SK-N-SH treated with all-trans-retinoic acid at 6 μM for 48 hours (cell line): ENCODE measurements around the gene CRACR2A.

Experiments
- ATAC-seq: fragments of 200-7000 bp; cut with Tn5 transposase; 3 replicates; pipeline ENCODE4 v1.9.1; 2020; ENCODE audit warnings: mild to moderate bottlenecking, moderate library complexity
- ARNTL ChIP-seq: fragments of 450-650 bp; formaldehyde crosslinking; IDR thresholded peaks from 2 replicates; pipeline ENCODE4 v1.5.0; 2020; ENCODE audit warnings: low read depth, mild to moderate bottlenecking, moderate library complexity, borderline replicate concordance
- BACH2 ChIP-seq: fragments of 250-450 bp; sonication (Bioruptor Pico); IDR thresholded peaks from 2 replicates; pipeline ENCODE4 v1.9.0; 2021; ENCODE audit warnings: mild to moderate bottlenecking, borderline replicate concordance
- CSDC2 ChIP-seq: fragments of 250-450 bp; sonication (Bioruptor Pico); IDR thresholded peaks from 2 replicates; pipeline ENCODE4 v1.5.0; 2020; ENCODE audit warnings: mild to moderate bottlenecking, moderate library complexity
- CSRNP3 ChIP-seq: fragments of 250-450 bp; sonication (Bioruptor Pico); IDR thresholded peaks from 2 replicates; pipeline ENCODE4 v1.5.1; 2021; ENCODE audit warnings: mild to moderate bottlenecking, moderate library complexity
- GLIS3 ChIP-seq: fragments of 250-450 bp; sonication (Bioruptor Pico); IDR thresholded peaks from 2 replicates; pipeline ENCODE4 v1.5.0; 2020; ENCODE audit warnings: mild to moderate bottlenecking, moderate library complexity
- ISL1 ChIP-seq: fragments of 250-450 bp; sonication (Bioruptor Pico); IDR thresholded peaks from 2 replicates; pipeline ENCODE4 v2.1.2; 2022; ENCODE audit warnings: mild to moderate bottlenecking, moderate library complexity
- OSR1 ChIP-seq: fragments of 250-450 bp; sonication (Bioruptor Pico); IDR thresholded peaks from 2 replicates; pipeline ENCODE4 v1.8.0; 2022; ENCODE audit warnings: moderate library complexity, mild to moderate bottlenecking, inconsistent platforms
- POU6F1 ChIP-seq: fragments of 250-450 bp; sonication (Bioruptor Pico); IDR thresholded peaks from 2 replicates; pipeline ENCODE4 v1.8.0; 2021; ENCODE audit warnings: low read depth, mild to moderate bottlenecking, moderate library complexity, borderline replicate concordance
- PPARA ChIP-seq: fragments of 250-450 bp; sonication (Bioruptor Pico); IDR thresholded peaks from 2 replicates; pipeline ENCODE4 v1.5.0; 2020; ENCODE audit warnings: mild to moderate bottlenecking, borderline replicate concordance
- RARB ChIP-seq: fragments of 250-450 bp; sonication (Bioruptor Pico); IDR thresholded peaks from 2 replicates; pipeline ENCODE4 v1.8.0; 2021; ENCODE audit warnings: mild to moderate bottlenecking, moderate library complexity
- TCF4 ChIP-seq: fragments of 250-450 bp; sonication (Bioruptor Pico); IDR thresholded peaks from 2 replicates; pipeline ENCODE4 v1.8.0; 2021; ENCODE audit warnings: mild to moderate bottlenecking, moderate library complexity, borderline replicate concordance
- TOX ChIP-seq: fragments of 250-450 bp; sonication (Bioruptor Pico); IDR thresholded peaks from 2 replicates; pipeline ENCODE4 v1.8.0; 2021; ENCODE audit warnings: mild to moderate bottlenecking, moderate library complexity, borderline replicate concordance
- TSHZ2 ChIP-seq: fragments of 250-450 bp; sonication (Bioruptor Pico); IDR thresholded peaks from 2 replicates; pipeline ENCODE4 v1.5.0; 2020; ENCODE audit warnings: mild to moderate bottlenecking, moderate library complexity
- ZC3H10 ChIP-seq: fragments of 250-450 bp; sonication (Bioruptor Pico); IDR thresholded peaks from 2 replicates; pipeline ENCODE4 v1.5.1; 2021; ENCODE audit warnings: mild to moderate bottlenecking, moderate library complexity
- ZFP3 ChIP-seq: fragments of 250-450 bp; sonication (Bioruptor Pico); IDR thresholded peaks from 2 replicates; pipeline ENCODE4 v1.5.0; 2020; ENCODE audit warnings: mild to moderate bottlenecking, moderate library complexity
- ZFP30 ChIP-seq: fragments of 450-650 bp; formaldehyde crosslinking; IDR thresholded peaks from 2 replicates; pipeline ENCODE4 v1.5.0; 2022; ENCODE audit warnings: mild to moderate bottlenecking, moderate library complexity
- ZNF565 ChIP-seq: fragments of 450-650 bp; formaldehyde crosslinking; conservative IDR thresholded peaks from 2 replicates; pipeline ENCODE4 v1.5.0; 2020; ENCODE audit warnings: low read depth, mild to moderate bottlenecking, moderate library complexity
- ZNF70 ChIP-seq: fragments of 450-650 bp; formaldehyde crosslinking; IDR thresholded peaks from 2 replicates; pipeline ENCODE4 v1.5.0; 2020; ENCODE audit warnings: mild to moderate bottlenecking, moderate library complexity
- TF ChIP-seq, protein P1 (sequence below): fragments of 250-450 bp; sonication (Bioruptor Pico); IDR thresholded peaks from 2 replicates; pipeline ENCODE4 v1.5.1; 2020; ENCODE audit warnings: low read depth, mild to moderate bottlenecking, moderate library complexity
- TF ChIP-seq, protein P2 (sequence below): fragments of 250-450 bp; sonication (Bioruptor Pico); IDR thresholded peaks from 2 replicates; pipeline ENCODE4 v1.8.0; 2020; ENCODE audit warnings: mild to moderate bottlenecking, moderate library complexity, borderline replicate concordance

The CRACR2A gene

DNA sequence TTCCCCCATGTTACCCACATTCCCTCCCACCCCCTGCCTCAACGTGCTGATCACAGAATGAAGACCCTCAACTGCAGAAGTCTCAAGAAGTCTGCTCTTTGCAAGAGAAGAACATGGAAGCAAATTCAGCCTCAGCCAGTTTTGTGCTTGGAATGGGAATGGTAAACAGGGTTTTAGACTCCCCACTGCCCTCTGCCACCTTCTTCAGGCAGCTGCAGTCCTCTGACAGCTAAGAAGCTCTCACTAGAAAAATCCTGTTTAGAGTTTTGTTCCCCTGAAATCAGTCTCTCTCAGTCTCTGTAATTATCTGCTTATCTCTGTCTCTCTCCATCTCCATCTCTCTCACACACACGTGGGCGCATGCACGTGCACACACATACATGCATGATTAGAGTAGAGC, 85.4 kb downstream of the CRACR2A start:
- no peak for ATAC-seq
- TF ChIP-seq ZFP3 (CRISPR knock-in tag), result no peak
- no peak for TF ChIP-seq TOX (CRISPR knock-in tag)
- TF ChIP-seq, protein P1, sequence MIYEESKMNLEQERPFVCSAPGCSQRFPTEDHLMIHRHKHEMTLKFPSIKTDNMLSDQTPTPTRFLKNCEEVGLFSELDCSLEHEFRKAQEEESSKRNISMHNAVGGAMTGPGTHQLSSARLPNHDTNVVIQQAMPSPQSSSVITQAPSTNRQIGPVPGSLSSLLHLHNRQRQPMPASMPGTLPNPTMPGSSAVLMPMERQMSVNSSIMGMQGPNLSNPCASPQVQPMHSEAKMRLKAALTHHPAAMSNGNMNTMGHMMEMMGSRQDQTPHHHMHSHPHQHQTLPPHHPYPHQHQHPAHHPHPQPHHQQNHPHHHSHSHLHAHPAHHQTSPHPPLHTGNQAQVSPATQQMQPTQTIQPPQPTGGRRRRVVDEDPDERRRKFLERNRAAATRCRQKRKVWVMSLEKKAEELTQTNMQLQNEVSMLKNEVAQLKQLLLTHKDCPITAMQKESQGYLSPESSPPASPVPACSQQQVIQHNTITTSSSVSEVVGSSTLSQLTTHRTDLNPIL (CRISPR knock-in tag), result no peak
- no peak for TF ChIP-seq ZFP30 (CRISPR knock-in tag)

DNA sequence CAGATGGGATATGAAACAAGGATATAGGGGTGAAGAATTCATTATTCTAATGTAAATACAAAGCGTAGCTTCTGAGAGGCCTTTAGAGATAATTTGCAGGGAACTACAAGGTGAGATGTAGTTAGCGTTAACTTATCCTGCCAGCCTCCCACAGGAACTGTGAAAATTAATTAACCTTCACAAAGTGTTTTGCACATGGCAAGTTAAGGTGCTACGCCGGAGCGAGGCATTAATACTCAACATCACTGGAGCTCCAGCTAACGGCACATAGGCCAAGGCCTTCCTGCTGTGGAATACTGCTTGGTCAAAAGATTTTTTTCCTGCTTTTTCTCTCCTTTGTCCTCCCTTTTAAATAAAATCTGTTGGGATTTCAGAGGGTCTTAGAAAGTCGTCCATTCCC, 86.5 kb downstream of the CRACR2A start:
- no peak for ATAC-seq
- no peak for TF ChIP-seq BACH2 (CRISPR knock-in tag)
- no peak for TF ChIP-seq RARB (CRISPR knock-in tag)
- TF ChIP-seq ZFP30 (CRISPR knock-in tag), result no peak
- TF ChIP-seq TOX (CRISPR knock-in tag), result no peak

DNA sequence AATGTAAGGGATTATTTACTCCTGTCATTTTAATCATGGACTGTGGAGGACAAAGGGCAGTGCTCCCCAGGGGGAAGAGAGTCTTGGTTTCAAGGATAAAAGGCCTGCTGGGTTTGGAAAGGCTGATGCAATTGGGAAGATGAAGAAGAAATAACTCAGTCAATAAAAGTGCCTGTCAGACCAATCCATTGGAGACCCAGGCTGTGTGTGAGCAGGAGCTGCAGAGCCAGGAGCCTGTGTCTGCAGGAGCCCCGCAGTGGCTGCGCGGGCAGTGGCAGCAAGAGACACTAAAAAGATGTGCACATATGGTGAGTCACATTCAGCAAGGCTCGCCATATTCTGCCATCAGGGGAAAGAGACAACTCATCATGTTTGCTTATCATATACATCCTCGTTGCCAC, 90.4 kb downstream of the CRACR2A start:
- no peak for ATAC-seq
- TF ChIP-seq ZNF70 (CRISPR knock-in tag) (no peak), ISL1 (CRISPR knock-in tag) (no peak), ZC3H10 (CRISPR knock-in tag) (no peak), RARB (CRISPR knock-in tag) (no peak), GLIS3 (CRISPR knock-in tag) (no peak), OSR1 (no peak), ZFP3 (CRISPR knock-in tag) (no peak), TSHZ2 (CRISPR knock-in tag) (no peak), CSDC2 (CRISPR knock-in tag) (no peak)
- TF ChIP-seq, protein P1 (CRISPR knock-in tag), result no peak

DNA sequence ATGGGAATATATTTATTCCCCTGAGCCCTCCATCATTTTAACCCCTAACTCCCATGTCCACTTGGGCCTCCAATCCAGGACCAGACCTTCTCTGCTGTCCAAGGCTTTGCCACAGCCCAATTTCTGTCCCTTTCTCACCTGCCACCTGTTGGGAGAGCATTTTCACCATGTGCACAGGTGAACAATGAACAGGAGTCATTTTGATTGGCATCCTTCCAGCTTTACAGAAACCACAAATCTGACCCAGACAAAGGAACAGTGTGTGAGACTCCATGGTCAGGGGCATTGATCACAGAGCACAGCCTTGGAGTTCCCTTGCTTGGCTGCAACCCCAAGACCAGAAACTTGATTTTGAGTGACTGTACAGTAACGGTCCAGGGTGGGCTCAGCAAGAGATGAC, 91.9 kb downstream of the CRACR2A start:
- TF ChIP-seq PPARA (CRISPR knock-in tag), result no peak
- no peak for TF ChIP-seq ISL1 (CRISPR knock-in tag)
- no peak for ATAC-seq

- TF ChIP-seq, protein P2, sequence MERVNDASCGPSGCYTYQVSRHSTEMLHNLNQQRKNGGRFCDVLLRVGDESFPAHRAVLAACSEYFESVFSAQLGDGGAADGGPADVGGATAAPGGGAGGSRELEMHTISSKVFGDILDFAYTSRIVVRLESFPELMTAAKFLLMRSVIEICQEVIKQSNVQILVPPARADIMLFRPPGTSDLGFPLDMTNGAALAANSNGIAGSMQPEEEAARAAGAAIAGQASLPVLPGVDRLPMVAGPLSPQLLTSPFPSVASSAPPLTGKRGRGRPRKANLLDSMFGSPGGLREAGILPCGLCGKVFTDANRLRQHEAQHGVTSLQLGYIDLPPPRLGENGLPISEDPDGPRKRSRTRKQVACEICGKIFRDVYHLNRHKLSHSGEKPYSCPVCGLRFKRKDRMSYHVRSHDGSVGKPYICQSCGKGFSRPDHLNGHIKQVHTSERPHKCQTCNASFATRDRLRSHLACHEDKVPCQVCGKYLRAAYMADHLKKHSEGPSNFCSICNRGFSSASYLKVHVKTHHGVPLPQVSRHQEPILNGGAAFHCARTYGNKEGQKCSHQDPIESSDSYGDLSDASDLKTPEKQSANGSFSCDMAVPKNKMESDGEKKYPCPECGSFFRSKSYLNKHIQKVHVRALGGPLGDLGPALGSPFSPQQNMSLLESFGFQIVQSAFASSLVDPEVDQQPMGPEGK (CRISPR knock-in tag), result no peak
- no peak for TF ChIP-seq ZFP3 (CRISPR knock-in tag)
- TF ChIP-seq BACH2 (CRISPR knock-in tag), result no peak
- no peak for TF ChIP-seq OSR1
- TF ChIP-seq GLIS3 (CRISPR knock-in tag), result no peak
- TF ChIP-seq TCF4 (CRISPR knock-in tag), result no peak
- no peak for TF ChIP-seq CSDC2 (CRISPR knock-in tag)
- no peak for TF ChIP-seq POU6F1 (CRISPR knock-in tag)
- TF ChIP-seq, protein P1 (CRISPR knock-in tag), result no peak
- no peak for TF ChIP-seq ARNTL (CRISPR knock-in tag)
- TF ChIP-seq ZNF565 (CRISPR knock-in tag), result no peak
- no peak for TF ChIP-seq CSRNP3 (CRISPR knock-in tag)
- ATAC-seq, result no peak
Observed at GRCh38 chr12:3658327-3659163, 94.4 kb downstream of the CRACR2A start.
